HG03045 (cell line): ENCODE data around the gene HIVEP2.

Experiments used
- ATAC-seq: cut with Tn5 transposase; IDR thresholded peaks from one replicate; pipeline ENCODE4 v1.9.1; 2021; ENCODE audit warnings: mild to moderate bottlenecking, moderate library complexity; ENCODE audit not compliant: unreplicated experiment

The HIVEP2 gene

GRCh38 chr6:142821860-142822259, 123.1 kb downstream of the HIVEP2 start:
- ATAC-seq, result no peak

DNA sequence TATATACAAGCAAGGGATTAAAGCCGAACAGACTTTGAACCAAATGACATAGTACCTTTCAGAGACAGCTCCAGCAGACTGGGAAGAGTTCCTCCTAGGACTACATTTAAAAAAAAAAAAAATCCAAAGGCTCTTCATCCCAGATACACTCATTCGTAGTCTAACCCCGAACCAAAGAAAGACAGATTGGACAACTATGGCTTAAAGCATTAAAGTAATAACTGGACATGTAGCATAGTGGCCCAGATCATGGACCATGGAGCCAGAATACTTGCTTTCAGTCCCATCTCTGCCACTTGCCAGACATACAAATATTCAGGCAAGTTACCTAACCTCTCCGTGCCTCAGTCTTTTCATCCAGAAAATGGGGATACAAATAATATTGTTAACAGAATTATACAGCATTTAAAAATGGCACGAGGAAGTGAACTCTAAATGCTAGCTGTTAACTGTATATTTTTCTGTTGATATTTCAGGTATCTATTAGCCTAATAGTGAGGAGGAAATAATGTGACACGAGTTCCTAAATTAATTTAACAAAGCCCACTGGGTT, 123.7 kb downstream of the HIVEP2 start:
- no peak for ATAC-seq

- ATAC-seq, result no peak
Measured at GRCh38 chr6:142820338-142821051, 124.5 kb downstream of the HIVEP2 start.

DNA sequence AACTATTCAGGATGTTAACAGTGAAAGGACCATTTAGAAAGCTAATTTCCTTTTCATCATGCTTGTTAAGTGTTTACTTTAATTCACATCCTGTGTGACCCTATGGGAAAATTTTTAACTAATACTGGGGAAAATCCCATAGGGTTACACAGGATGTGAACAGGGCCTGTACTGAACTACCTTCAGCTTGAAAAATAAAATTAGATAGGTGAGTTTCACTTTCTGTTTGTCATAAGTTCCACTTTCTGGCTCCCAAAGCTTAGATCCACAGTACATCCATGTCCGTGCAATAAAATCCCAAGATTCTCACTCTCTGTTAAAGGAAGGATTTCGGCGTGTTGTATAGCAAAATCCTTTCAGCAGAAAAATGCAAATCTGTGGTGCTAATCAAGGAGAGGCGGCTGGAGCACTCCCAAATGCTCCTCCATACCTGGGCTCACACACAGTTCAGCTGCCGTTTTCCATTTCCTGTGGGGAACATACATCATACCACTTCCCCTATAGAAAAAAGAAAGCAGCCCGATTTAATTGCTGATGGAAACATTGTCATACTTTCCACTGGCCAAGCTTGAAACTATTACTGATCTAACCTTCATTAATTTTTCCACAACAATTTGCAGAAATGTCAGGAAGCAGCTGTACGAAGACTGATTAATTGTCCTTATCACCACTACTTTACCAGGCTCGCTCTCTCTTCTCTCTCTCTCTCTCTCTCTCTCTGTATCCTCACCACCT, 125.2 kb downstream of the HIVEP2 start:
- ATAC-seq, result peak; percentile 72

- ATAC-seq, result no peak
Measured at GRCh38 chr6:142816486-142816885, 128.5 kb downstream of the HIVEP2 start.

- ATAC-seq, result no peak
Measured at GRCh38 chr6:142816031-142816430, 128.9 kb downstream of the HIVEP2 start.

DNA sequence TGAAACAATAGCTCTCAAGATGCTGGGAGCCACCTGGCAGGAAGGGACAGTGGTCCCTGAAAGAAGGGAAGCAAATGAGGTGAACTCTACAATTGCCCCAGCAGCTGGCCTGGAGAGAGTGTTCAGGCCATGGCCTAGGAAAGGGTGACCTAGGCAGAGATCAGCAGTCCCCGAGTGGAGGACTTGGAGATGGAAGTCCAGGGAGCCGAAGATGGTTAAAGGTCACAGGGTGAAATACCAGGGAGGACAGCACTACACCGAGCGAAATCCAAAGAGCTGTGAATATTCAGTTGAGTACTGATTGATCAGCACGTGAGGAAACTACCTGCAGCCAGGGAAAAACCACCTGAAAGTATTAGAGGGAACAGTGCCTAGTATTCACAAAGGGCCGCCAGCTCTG, 133.1 kb downstream of the HIVEP2 start:
- no peak for ATAC-seq

DNA sequence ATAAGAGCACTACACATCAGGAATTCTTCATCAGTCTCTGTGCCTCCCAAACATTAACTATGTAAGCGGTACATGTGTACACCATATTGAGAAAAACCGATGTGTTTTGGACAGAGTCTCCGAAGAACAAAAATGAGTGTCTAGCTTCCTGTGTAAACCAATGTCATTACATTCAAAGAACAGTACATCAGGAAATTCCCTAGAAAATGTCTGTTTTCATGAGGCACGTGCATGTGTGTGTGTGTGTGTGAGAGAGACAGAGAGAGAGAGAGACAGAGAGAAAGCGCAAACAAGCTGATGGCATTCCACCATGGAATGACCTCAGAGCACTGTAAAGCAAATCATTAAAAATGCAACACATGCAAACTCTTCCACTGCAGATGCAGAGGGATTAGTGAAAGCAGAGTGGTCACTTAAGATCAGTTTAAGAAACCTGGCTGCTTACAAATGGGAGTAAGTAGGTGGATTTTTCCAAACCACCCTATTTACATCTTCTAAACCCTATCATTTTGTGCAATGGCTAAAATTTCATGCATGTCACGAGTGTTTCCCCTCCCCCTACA, 133.9 kb downstream of the HIVEP2 start:
- no peak for ATAC-seq

- no peak for ATAC-seq
Measured at GRCh38 chr6:142809947-142810346, 135.0 kb downstream of the HIVEP2 start.

DNA sequence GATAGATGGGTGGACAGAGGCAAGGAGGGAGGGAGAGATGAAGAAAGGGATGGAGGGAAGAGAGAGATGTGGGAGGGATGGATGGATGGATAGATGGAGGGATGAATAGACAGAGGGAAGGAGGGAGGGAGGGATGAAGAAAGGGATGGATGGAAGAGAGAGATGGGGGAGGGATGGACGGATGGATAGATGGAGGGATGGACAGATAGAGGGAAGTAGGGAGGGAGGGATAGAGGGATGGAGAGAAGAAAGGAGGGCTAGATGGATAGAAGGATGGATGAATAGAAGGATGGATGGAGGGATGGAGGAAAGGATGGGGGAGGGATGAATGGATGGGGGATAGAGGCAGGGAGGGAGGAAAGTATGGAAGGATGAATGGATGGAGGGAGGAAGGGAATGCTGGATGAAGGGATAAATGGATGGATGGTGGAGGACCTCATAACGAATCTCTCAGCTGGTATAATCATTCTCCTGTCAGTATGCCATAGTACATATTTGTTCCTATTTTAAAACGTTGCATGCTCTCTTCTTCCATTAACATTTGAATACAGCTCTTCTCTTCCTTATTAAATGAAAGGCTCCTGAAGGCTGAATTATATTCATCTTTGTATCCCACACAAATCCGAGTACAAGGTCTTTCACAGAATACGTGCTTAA, 136.4 kb downstream of the HIVEP2 start:
- ATAC-seq, result no peak

DNA sequence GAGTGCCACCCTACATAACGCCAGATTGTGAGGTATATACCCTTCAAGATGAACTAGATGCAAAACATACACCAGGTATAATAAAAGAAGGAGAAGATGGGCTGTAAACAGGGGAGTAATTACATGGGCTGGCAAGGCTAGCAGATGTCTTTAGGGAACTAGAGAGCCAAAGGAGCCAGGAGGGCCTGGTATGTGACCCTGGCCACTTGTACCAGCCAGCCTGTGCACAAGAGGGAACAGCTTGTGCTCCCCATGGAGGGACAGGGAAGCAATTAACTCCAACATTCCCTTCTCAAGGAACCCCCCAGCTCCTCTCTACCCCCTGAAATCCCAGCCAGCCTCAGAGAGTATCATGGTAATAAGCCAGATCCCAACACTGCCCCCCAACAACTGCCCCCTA, 139.9 kb downstream of the HIVEP2 start:
- ATAC-seq, result no peak

GRCh38 chr6:142804490-142804889, 140.5 kb downstream of the HIVEP2 start:
- no peak for ATAC-seq

- no peak for ATAC-seq
Measured at GRCh38 chr6:142803495-142804058, 141.4 kb downstream of the HIVEP2 start.

DNA sequence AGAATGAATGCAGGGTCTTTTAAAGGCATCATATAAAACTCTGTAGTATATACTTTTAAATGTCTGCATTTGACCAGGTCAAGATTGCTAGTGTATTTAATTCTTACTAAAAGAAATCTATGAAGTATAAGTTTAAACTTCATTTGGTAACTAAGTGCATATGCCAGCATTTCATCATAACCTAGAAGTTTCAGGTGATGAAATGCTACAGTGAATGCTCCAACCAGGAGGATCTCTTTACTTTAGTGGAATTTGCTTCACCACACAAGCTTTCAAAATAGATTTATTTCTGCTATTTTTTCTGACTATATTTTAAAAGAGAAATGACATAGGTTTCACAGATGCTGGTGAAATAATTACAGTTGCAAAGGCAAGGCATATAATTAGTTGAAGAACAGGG, 141.9 kb downstream of the HIVEP2 start:
- ATAC-seq, result no peak

- ATAC-seq, result peak; percentile 58
Measured at GRCh38 chr6:142802124-142802523, 142.9 kb downstream of the HIVEP2 start.

- ATAC-seq, result no peak
Measured at GRCh38 chr6:142800240-142800639, 144.7 kb downstream of the HIVEP2 start.

DNA sequence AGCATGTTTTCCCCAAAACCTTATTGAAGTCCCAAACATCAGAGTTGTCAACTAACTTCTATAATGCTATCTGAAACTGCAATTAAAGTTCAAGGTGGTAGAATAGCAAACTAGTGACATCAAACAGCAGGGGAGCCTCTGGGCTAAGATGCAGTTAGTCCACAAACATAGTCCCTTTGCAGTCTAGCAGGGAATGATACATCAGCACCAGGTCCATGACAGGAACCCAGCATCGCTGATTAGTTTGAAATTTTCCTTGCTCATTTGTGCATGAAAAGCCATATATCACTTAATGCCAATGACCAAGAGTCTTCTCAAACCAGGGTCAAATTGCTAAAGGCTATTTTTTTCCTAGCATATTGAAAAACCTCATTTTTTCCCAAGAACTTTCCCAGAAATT, 145.3 kb downstream of the HIVEP2 start:
- no peak for ATAC-seq

GRCh38 chr6:142797159-142797558, 147.8 kb downstream of the HIVEP2 start:
- no peak for ATAC-seq

DNA sequence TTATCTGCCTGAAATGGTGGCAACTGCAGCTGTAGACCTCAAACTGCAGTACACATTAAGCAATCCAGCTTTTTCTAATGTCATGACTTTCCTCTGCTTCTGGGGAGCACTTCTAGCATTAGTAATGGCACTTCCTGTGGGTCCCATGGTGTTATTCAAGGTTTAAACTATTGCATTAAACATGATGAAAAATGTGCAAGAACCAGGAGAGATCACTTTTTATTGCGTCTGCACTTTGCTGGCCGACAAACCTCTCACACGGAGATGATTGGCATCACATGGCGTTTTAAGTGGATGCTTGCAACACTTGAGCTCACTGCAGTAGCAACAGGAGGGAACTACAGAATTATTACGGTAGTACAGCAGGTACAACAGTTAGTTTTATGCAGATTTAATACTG, 148.4 kb downstream of the HIVEP2 start:
- no peak for ATAC-seq

DNA sequence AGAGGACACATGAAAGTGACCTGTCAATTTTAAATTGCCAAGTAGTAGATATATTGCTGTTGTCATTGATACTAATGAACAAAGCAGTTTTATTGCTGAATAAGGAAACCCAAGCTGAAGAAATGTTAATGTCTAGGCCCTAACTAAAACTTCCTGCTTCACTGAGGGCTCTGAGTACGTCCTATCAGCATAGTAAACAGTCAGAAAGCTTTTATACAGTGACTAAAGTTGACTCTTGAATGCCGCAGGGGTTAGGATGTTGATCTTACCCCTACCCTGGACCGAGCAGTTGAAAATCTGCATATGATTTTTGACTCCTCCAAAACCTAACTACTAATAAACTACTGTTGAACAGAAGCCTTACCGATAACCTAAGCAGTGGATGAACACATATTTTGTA, 149.0 kb downstream of the HIVEP2 start:
- no peak for ATAC-seq

- no peak for ATAC-seq
Measured at GRCh38 chr6:142794424-142794823, 150.6 kb downstream of the HIVEP2 start.
